ENCODE measurements around the gene SUSD1.
"Not testable (repeated sequence)": the region's sequence is repeated elsewhere in the genome, so short reads cannot be mapped to it uniquely, and the experiment has no call there.

Gene SUSD1

GRCh38 chr9:112174965-112175795, at the start of gene SUSD1:
SUSD1 (minus strand) TSS chr9:112175297; CDS start chr9:112175235, 62 bp downstream.
- DNase-seq: peak; percentile 8

- no peak for DNase-seq
Observed at GRCh38 chr9:112224401-112225289, 49.5 kb upstream of the SUSD1 start.

GRCh38 chr9:112218908-112219307, 43.8 kb upstream of the SUSD1 start:
- DNase-seq: no peak

- DNase-seq: no peak
Observed at GRCh38 chr9:112212926-112213325, 37.8 kb upstream of the SUSD1 start.

- DNase-seq: no peak
Observed at GRCh38 chr9:112207451-112207850, 32.4 kb upstream of the SUSD1 start.

GRCh38 chr9:112203536-112203935, 28.4 kb upstream of the SUSD1 start:
- DNase-seq: no peak

- DNase-seq: no peak
Observed at GRCh38 chr9:112200711-112201110, 25.6 kb upstream of the SUSD1 start.

GRCh38 chr9:112198646-112199045, 23.5 kb upstream of the SUSD1 start:
- DNase-seq: no peak

GRCh38 chr9:112194969-112195431, 19.9 kb upstream of the SUSD1 start:
- DNase-seq: no peak

GRCh38 chr9:112193572-112194288, 18.6 kb upstream of the SUSD1 start:
- no peak for DNase-seq

GRCh38 chr9:112190320-112190719, 15.2 kb upstream of the SUSD1 start:
- DNase-seq: not testable (repeated sequence)

GRCh38 chr9:112188884-112189283, 13.8 kb upstream of the SUSD1 start:
- DNase-seq: no peak

GRCh38 chr9:112187404-112187803, 12.3 kb upstream of the SUSD1 start:
- DNase-seq: no peak

- DNase-seq: no peak
Observed at GRCh38 chr9:112186695-112187094, 11.6 kb upstream of the SUSD1 start.

GRCh38 chr9:112184946-112185345, 9.8 kb upstream of the SUSD1 start:
- no peak for DNase-seq

GRCh38 chr9:112184221-112184620, 9.1 kb upstream of the SUSD1 start:
- DNase-seq: no peak

- peak; percentile 29 for DNase-seq
Observed at GRCh38 chr9:112180387-112180881, 5.3 kb upstream of the SUSD1 start.

GRCh38 chr9:112179816-112180215, 4.7 kb upstream of the SUSD1 start:
- no peak for DNase-seq

- DNase-seq: no peak
Observed at GRCh38 chr9:112176524-112176923, 1.4 kb upstream of the SUSD1 start.

GRCh38 chr9:112175796-112176315, 759 bp upstream of the SUSD1 start:
- DNase-seq: no peak

- DNase-seq: peak; percentile 68
Observed at GRCh38 chr9:112174222-112174964, 704 bp downstream of the SUSD1 start.

Data from stimulated activated naive CD4-positive, alpha-beta T cell treated with Interleukin-2 at 50 U/mL for 16 hours (primary cell).